K562 (cell line): ENCODE measurements around the gene IQCE. TPM values are rescaled to one million over a fixed set of nuclear protein-coding genes. Genes with fewer than 3 reads are reported as not detected.

Source experiments
- BRD4 ChIP-seq: fragments of 200-600 bp; sonication (generic); IDR thresholded peaks from 2 replicates; pipeline ENCODE4 v1.6.1; 2017; ENCODE audit warnings: inconsistent platforms
- CBX1 ChIP-seq: sonication (generic); IDR thresholded peaks from 2 replicates; pipeline ENCODE4 v1.6.1; 2016; ENCODE audit warnings: antibody characterized with exemption, low read depth, mild to moderate bottlenecking
- FOXM1 ChIP-seq, 2 experiments: fragments of 450-650 bp in 1 of 2; sonication (generic) in 1 of 2; formaldehyde crosslinking in 1 of 2; IDR thresholded peaks; 2 replicates each; pipeline versions ENCODE4 v1.6.1 to v1.9.0; 2017 to 2022; ENCODE audit warnings: low read depth in 2 of 2, mild to moderate bottlenecking in 2 of 2, missing genetic modification reagents in 1 of 2, moderate library complexity in 1 of 2
- HES1 ChIP-seq: fragments of 450-650 bp; IDR thresholded peaks from 2 replicates; pipeline ENCODE4 v1.6.1; 2016; ENCODE audit warnings: low read depth, mild to moderate bottlenecking, moderate library complexity
- HNRNPH1 ChIP-seq: fragments of 200-400 bp; formaldehyde crosslinking; optimal IDR thresholded peaks from 2 replicates; pipeline ENCODE3; 2017; ENCODE audit warnings: low read depth, mild to moderate bottlenecking, low read length, moderate library complexity
- ID3 ChIP-seq, 2 experiments: fragments of 250-450 bp in 1 of 2; fragments of 450-650 bp in 1 of 2; sonication (Bioruptor Pico) in 1 of 2; IDR thresholded peaks; 2 replicates each; pipeline versions ENCODE4 v1.6.1 to v1.8.0; 2016 to 2021; ENCODE audit warnings: mild to moderate bottlenecking in 2 of 2, moderate library complexity in 2 of 2, missing compliant biosample characterization in 1 of 2, missing genetic modification characterization in 1 of 2
- KDM1A ChIP-seq, 2 experiments: fragments of 450-650 bp; IDR thresholded peaks; 2 replicates each; pipeline ENCODE4 v1.6.1; 2016; ENCODE audit warnings: mild to moderate bottlenecking in 2 of 2
- MED1 ChIP-seq: sonication (generic); formaldehyde crosslinking; IDR thresholded peaks from 2 replicates; pipeline ENCODE4 v1.8.1; 2023; ENCODE audit warnings: missing genetic modification reagents, borderline replicate concordance
- NRF1 ChIP-seq, 2 experiments: fragments of 450-650 bp; IDR thresholded peaks in 1 of 2; conservative IDR thresholded peaks in 1 of 2; 2 replicates each; pipeline ENCODE4 v1.6.1; 2014; ENCODE audit warnings: mild to moderate bottlenecking in 2 of 2
- SUPT5H ChIP-seq: fragments of 450-650 bp; IDR thresholded peaks from 2 replicates; pipeline ENCODE4 v1.6.1; 2016
- YY1 ChIP-seq, 3 experiments: IDR thresholded peaks; 2 replicates each; pipeline ENCODE4 v1.6.1; 2011; ENCODE audit warnings: low read length in 2 of 3, mild to moderate bottlenecking in 2 of 3, moderate library complexity in 2 of 3, borderline replicate concordance in 1 of 3, control low read depth in 1 of 3, low read depth in 1 of 3; ENCODE audit not compliant: insufficient read depth in 3 of 3, insufficient replicate concordance in 2 of 3, control insufficient read depth in 1 of 3, insufficient read length in 1 of 3; ENCODE audit errors: extremely low read depth in 1 of 3
- ZBTB49 ChIP-seq: sonication (generic); formaldehyde crosslinking; IDR thresholded peaks from 2 replicates; pipeline ENCODE4 v1.8.0; 2022; ENCODE audit warnings: missing genetic modification reagents, mild to moderate bottlenecking, borderline replicate concordance
- ZC3H11A ChIP-seq: IDR thresholded peaks from 2 replicates; pipeline ENCODE4 v1.6.1; 2012; ENCODE audit warnings: low read depth, low read length, improper control_type of control experiment
- ZFPM2 ChIP-seq: fragments of 250-450 bp; sonication (Bioruptor Pico); IDR thresholded peaks from 2 replicates; pipeline ENCODE4 v1.5.1; 2022; ENCODE audit warnings: mild to moderate bottlenecking
- ZFX ChIP-seq: sonication (generic); formaldehyde crosslinking; IDR thresholded peaks from 2 replicates; pipeline ENCODE4 v1.8.0; 2022; ENCODE audit warnings: mild to moderate bottlenecking, missing genetic modification reagents, moderate library complexity
- ZKSCAN3 ChIP-seq: fragments of 250-450 bp; sonication (Bioruptor Pico); IDR thresholded peaks from 2 replicates; pipeline ENCODE4 v1.4.0; 2020
- ZNF124 ChIP-seq: sonication (generic); formaldehyde crosslinking; IDR thresholded peaks from 2 replicates; pipeline ENCODE4 v1.8.1; 2022; ENCODE audit warnings: missing genetic modification reagents
- ZNF184 ChIP-seq: sonication (generic); formaldehyde crosslinking; IDR thresholded peaks from 2 replicates; pipeline ENCODE4 v1.5.0; 2020; ENCODE audit warnings: missing genetic modification reagents
- ZNF561 ChIP-seq: fragments of 450-650 bp; formaldehyde crosslinking; conservative IDR thresholded peaks from 2 replicates; pipeline ENCODE4 v1.4.0; 2020; ENCODE audit warnings: mild to moderate bottlenecking, moderate library complexity
- ZSCAN29 ChIP-seq: fragments of 450-650 bp; IDR thresholded peaks from 2 replicates; pipeline ENCODE4 v1.6.1; 2017
- ZSCAN32 ChIP-seq: fragments of 450-650 bp; formaldehyde crosslinking; IDR thresholded peaks from 2 replicates; pipeline ENCODE4 v1.4.0; 2020; ENCODE audit warnings: mild to moderate bottlenecking, moderate library complexity
- polyA plus RNA-seq, 8 experiments: library from polyadenylated mRNA; depleted of rRNA in 4 of 8; stranded (reverse) in 5 of 8; unstranded in 3 of 8; fragments of >200 nt; fragmentation: Nextera tagmentation in 2 of 8; fragmentation: Illumina TruSeq in 1 of 8; extraction: Ambion mirVana in 2 of 8; extraction: Trizol in 1 of 8; gene quantifications; 2 replicates each; pipeline versions ENCODE4 v1.2.1 to v1.2.3, GENCODE V29; 2011 to 2014; ENCODE audit warnings: inconsistent platforms in 1 of 8, missing spikeins in 1 of 8
- total RNA-seq, 7 experiments: library from RNA; depleted of rRNA in 6 of 7; stranded (reverse); fragments of >200 nt in 6 of 7; fragmentation: Illumina TruSeq in 2 of 7; extraction: Trizol in 2 of 7; gene quantifications; 2 replicates each; pipeline versions ENCODE4 v1.2.1 to v1.2.3, GENCODE V29; 2011 to 2021; ENCODE audit warnings: low replicate concordance in 1 of 7
- TF ChIP-seq, protein P1 (sequence below): IDR thresholded peaks from 2 replicates; pipeline ENCODE4 v1.6.1; 2016; ENCODE audit warnings: missing genetic modification characterization, missing compliant biosample characterization

IQCE gene
- total and polyA plus RNA-seq, 9 of the 15 experiments (the other 6 are each of a cell fraction or from before 2014, with no cell fraction given): 0.18 to 8.5 (median 4.2) TPM

DNA sequence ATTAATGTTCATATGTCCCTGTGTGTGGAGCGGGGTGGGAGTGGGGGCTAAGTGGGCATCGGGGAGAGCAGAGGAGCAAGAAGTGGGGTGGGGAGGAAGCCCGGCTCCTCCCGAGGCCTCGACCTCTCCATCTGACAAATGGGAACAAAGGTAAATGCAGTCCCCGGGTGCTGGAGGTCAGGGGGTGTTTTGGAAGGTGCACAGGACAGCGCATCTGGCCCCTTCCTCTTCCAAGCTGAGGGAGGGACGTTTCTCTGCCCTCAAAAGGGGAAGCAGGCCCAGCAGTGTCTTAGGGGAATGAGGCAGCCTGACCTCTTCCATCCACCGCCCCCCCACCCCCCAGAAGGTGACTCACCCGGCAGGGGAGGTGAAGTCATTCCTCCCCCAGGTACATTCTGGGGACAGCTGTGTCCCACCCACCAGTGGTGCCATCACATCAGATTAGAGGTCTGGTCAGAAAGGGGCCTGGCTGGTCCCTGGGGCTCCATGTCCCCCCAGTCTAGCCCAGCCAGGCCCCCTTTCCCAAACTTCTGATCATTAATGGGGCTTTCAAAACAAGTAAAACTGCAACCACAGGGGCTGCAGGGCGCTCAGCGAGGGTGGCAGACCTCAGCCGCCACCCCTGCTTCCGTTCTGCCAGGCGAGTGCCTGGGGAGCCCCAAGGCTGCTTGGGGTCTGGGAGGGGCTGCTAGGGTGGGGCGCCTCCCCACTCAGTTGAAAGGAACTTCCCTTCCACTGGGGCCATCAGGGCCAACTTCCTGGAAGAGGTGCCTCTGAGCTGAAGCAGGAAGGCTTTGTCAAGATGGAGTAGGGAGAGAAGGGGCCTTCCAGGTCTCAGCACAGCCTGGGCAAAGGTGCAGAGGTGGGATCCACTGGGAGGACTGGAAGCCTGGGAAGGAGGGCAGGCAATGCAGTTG, 28.4 kb upstream of the IQCE start (continued):
- TF ChIP-seq ZFPM2 (CRISPR knock-in tag) (no peak), YY1 (IDR thresholded peaks at IDR 0.05; ENCODE audit: borderline replicate concordance in 1 of 3, control insufficient read depth in 1 of 3, extremely low read depth in 1 of 3, insufficient read depth in 3 of 3, insufficient read length in 1 of 3, insufficient replicate concordance in 2 of 3, low read depth in 1 of 3, low read length in 2 of 3) (no peak), BRD4 (no peak), CBX1 (no peak), ZNF124 (CRISPR knock-in tag) (no peak), ZSCAN32 (CRISPR knock-in tag) (no peak), FOXM1 (IDR thresholded peaks at IDR 0.05; ENCODE audit: low read depth) (peak; percentile 54; the same call in 1 of the 2 replicates), FOXM1 (CRISPR knock-in tag; IDR thresholded peaks at IDR 0.05; ENCODE audit: low read depth) (no peak), ZFX (CRISPR knock-in tag) (0 out of 2 replicates have a peak, but pooled peaks have one; percentile 28), ID3 (CRISPR knock-in tag; IDR thresholded peaks at IDR 0.05) (no peak), ID3 (tag; IDR thresholded peaks at IDR 0.05) (no peak), HNRNPH1 (no peak), ZC3H11A (no peak), HES1 (no peak), ZBTB49 (CRISPR knock-in tag) (no peak), ZNF561 (CRISPR knock-in tag) (no peak), KDM1A (IDR thresholded peaks at IDR 0.05) (peak; percentile 36 to 60; a peak in 3 of 4 replicates), ZNF184 (no peak), ZKSCAN3 (CRISPR knock-in tag) (no peak), SUPT5H (no peak), MED1 (CRISPR knock-in tag) (no peak), NRF1 (conservative IDR thresholded peaks at IDR 0.05 in 1 of 2, IDR thresholded peaks at IDR 0.05 in 1 of 2) (no peak), ZSCAN29 (no peak)
- TF ChIP-seq, protein P1, sequence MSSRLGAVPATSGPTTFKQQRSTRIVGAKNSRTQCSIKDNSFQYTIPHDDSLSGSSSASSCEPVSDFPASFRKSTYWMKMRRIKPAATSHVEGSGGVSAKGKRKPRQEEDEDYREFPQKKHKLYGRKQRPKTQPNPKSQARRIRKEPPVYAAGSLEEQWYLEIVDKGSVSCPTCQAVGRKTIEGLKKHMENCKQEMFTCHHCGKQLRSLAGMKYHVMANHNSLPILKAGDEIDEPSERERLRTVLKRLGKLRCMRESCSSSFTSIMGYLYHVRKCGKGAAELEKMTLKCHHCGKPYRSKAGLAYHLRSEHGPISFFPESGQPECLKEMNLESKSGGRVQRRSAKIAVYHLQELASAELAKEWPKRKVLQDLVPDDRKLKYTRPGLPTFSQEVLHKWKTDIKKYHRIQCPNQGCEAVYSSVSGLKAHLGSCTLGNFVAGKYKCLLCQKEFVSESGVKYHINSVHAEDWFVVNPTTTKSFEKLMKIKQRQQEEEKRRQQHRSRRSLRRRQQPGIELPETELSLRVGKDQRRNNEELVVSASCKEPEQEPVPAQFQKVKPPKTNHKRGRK (tag): no peak
